ENCODE results near the gene PHKG2.

Gene PHKG2

GRCh38 chr16:30773826-30774225, 25.6 kb downstream of the PHKG2 start:
- no peak for DNase-seq (ENCODE audit: low read depth in 2 of 2, low spot score in 1 of 2)

DNA sequence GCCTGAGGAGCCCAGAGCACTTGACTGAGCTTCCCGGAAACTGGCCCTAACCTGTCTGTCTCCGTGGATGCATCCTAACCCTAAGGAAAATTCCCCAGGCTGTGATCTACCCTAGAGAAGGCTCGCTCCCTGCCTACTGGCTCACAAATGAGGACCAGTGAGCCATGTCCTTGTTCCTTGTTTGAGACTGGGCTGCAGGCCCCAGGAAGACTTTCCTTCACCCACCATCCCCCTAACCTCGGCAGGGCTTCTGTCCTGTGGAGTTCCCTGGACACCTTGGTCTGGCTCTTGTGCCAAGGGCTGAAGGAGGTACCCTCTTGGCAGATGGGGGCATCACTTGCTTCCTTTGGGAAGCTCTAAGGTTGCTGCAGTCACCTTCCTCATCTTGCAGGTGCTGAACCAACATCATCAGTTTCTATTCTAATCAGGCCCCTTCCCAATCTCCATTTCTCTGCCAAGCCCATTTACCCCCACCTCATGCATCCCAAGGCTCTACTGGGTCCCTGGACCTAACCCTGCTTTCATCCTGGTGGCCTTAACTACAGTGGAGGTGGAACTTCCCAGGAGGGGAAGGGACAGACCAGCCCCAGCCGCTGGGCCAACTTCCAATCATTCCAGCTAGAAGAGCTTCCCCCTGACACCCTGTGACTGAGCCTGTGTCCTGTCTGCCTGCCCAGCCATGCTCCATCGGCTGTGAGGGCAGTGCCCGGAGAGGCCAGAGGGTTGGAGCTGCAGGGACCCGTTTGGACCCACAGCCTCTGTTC, 26.3 kb downstream of the PHKG2 start:
- DNase-seq (ENCODE audit: low read depth in 2 of 2, low spot score in 1 of 2), result no peak

DNA sequence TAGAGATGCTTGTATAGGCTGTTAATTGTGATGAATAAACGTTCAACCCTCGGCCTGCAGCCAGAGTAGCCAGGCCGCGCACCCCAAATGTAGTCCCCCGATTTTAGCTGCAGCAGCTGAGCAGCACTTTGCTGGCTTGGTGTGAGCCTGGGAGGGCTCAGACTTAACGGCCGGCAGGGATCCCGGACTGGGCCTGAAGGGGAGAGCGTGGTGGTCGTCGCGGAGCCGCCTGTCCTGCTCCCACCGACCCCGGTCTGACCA, 26.8 kb downstream of the PHKG2 start:
- DNase-seq (ENCODE audit: low read depth in 2 of 2, low spot score in 1 of 2), result no peak

DNA sequence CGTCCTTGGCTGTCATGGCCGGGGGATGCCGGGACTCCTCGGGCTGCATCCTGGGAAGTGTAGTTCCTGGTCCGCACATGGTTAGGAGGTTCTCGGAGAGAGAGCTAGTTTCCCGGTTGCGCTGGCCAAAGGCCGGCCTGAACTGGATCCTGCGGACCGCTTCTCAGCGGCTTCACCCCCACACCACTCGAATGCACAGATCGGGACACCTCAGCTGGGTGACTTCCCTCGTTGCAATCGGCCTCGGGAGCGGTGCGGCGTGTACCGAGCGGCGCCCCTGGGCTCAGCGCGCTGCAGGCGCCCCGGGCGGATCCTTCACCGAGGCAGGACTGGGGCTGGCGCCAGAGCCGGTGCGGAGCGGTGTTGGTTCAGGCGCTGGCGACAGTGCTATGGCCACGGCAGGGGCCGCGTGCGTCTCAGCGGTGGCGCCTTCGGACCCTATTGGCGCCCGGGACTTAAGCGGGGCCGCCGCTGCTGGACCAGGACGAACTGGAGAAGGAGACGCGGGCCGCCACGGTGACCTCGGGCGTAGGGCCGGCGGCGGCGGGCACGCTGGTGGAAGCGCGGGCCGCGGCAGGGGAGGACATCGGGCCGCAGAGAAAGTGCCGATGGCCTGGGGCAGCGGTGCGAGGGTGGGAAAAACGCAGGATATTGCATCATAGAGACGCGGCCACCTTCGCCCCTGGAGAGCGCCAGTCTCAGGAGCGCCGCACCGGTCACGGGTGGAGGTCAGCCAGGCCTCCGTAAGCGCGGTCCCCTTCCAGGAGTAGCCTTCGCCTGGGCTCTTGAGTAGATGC, 27.4 kb downstream of the PHKG2 start:
- no peak for DNase-seq (ENCODE audit: low read depth in 2 of 2, low spot score in 1 of 2)

- no peak for DNase-seq (ENCODE audit: low read depth in 2 of 2, low spot score in 1 of 2)
Observed at GRCh38 chr16:30777591-30778297, 29.5 kb downstream of the PHKG2 start.

GRCh38 chr16:30778549-30779244, 30.5 kb downstream of the PHKG2 start:
- DNase-seq (ENCODE audit: low read depth in 2 of 2, low spot score in 1 of 2), result no peak

GRCh38 chr16:30779596-30779995, 31.4 kb downstream of the PHKG2 start:
- no peak for DNase-seq (ENCODE audit: low read depth in 2 of 2, low spot score in 1 of 2)

DNA sequence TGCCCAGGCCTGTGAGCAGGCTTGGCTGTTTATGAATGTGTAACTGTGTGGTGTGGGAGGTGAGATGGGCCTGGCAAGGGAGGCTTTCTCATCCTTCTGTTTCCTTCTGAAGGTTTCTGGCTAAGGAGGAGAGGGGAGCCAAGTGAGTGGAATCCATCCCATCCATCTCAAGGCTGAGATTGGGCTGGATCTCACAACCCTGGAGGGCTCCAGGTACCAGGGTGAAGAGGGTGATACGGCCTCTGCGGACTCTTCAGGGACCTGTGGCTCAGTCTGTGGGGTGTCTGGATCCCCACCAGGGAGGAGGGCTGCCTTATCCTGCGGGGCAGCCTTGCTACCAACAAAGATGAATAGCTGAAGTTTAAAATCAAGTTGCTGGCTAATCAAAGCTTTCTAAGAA, 31.8 kb downstream of the PHKG2 start:
- no peak for DNase-seq (ENCODE audit: low read depth in 2 of 2, low spot score in 1 of 2)

DNA sequence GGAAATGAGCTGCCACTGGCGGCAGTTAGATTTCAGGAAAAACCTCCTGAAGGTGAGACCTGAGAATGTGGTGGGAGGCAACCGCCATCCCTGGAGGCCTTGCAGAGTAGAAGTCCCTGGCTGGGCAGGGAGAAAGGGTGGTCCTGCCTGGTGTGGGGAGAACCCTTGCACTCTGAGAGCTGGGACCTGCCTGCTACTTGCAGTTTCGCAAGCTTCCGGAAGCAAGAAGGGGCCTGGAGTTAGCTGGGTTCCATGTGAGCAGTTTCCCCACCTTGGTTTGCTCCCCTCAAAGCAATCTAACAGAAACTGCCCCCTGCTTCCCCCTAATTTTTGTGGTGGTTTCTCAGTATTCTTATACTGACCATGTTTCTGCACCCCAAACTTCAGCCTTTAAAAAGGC, 32.3 kb downstream of the PHKG2 start:
- DNase-seq (ENCODE audit: low read depth in 2 of 2, low spot score in 1 of 2), result no peak

DNA sequence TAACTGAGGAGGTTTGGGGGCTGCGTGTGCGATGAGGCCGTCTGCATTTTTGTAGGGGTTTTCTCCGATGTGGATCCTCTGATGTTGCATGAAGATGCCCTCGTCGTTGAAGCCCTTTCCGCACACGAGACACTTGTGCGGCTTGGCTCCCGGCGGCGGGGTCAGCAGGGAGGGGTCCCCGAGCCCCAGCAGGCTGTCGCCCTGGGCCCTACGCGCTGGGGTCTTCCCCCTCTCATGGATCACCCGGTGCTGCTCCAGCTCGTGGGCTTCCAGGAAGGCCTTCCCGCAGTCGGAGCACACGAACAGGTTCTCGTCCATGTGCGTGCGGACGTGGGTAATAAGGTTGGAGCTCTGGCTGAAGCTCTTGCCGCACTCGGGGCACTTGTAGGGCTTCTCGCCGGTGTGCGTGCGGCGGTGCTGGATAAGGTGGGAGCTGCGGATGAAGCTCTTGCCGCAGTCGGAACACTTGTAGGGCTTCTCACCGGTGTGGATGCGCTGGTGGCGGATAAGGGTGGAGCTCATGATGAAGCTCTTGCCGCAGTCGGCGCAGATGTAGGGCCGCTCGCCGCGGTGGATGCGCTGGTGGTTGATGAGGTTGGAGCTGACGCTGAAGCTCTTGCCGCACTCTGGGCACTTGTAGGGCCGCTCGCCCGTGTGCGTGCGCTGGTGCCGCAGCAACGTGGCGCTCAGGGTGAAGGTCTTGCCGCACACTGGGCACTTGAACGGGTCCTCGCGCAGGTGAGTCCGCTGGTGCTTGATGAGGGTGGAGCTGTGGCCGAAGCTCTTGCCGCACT, 34.5 kb downstream of the PHKG2 start:
- DNase-seq (ENCODE audit: low read depth in 2 of 2, low spot score in 1 of 2), result no peak

DNA sequence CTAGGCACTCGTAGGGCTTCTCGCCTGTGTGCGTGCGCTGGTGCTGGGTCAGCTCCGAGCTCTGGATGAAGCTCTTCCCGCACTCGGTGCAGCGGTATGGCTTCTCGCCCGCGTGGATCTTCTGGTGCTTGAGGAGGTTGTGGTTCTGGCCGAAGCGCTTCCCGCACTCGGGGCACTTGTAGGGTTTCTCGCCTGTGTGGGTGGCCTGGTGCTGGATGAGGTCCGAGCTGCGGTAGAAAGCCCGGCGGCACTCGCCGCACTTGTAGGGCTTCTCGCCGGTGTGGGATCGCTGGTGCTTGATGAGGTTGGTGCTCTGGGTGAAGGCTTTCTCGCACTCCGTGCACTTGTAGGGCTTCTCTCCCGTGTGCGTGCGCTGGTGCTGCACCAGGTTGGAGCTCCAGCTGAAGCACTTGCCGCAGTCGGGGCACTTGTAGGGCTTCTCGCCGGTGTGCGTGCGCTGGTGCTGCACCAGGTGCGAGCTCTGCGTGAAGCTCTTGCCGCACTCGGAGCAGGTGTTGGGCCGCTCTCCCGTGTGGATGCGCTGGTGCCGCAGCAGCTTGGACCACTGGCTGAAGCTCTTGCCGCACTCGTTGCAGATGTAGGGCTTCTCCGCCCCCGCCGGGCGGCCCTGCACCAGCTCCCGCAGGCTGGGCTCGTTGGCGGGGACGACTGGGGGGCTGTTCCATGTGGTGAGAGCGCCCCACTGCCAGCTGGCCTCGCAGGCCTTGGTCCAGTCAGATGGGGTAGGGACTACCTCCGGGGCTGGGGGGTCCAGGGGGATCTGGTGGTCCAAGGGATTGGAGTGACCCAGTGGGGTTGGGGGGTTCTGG, 35.3 kb downstream of the PHKG2 start:
- no peak for DNase-seq (ENCODE audit: low read depth in 2 of 2, low spot score in 1 of 2)

- no peak for DNase-seq (ENCODE audit: low read depth in 2 of 2, low spot score in 1 of 2)
Observed at GRCh38 chr16:30784215-30784614, 36.0 kb downstream of the PHKG2 start.

DNA sequence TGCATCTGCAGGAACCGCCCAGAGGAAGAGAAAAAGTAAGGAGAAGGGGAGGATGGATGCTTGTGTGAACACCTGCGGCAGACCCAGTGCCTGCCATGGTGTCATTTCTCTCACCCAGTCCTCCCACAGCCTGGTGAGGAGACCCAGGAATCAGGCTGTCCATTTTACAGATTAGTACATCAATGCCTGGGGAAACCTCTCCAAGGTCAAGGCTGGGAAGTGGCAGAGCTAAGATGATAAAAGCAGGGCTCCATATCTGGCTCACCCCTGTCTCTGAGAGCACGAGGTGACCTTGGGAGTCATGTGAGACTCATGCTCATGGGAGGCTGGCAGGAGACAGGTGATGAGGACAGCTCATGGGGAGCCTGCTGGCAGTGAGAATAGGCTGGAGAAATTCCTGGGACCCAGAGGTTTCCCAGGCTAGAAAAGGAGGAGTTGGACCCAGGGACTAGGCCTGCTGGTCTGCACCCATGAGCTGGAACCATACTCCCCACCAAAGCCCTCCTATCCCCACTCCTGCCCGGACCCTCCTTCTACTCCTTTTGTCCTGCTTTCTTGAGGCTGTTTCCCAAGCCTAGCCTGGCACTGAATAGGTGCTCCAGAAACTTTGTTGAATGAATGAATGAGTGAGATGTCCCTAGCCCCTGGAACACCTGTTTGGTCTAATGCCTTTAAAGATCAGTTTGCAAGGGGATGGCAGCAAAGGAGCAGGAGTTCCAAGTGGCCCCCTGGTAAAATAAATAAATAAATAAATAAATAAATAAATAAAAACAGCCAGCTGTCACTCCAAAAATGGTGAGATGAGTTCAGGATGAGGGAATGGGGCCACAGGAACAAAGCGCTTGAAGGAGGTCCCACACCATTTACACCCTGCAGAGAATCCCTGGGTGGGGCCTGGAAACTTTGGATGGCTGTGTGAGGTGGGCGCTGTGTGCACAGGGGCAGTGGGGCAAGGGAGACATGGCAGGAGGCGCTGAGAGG, 37.2 kb downstream of the PHKG2 start:
- no peak for DNase-seq (ENCODE audit: low read depth in 2 of 2, low spot score in 1 of 2)

GRCh38 chr16:30786115-30786935, 38.1 kb downstream of the PHKG2 start:
- DNase-seq (ENCODE audit: low read depth in 2 of 2, low spot score in 1 of 2), result no peak

DNA sequence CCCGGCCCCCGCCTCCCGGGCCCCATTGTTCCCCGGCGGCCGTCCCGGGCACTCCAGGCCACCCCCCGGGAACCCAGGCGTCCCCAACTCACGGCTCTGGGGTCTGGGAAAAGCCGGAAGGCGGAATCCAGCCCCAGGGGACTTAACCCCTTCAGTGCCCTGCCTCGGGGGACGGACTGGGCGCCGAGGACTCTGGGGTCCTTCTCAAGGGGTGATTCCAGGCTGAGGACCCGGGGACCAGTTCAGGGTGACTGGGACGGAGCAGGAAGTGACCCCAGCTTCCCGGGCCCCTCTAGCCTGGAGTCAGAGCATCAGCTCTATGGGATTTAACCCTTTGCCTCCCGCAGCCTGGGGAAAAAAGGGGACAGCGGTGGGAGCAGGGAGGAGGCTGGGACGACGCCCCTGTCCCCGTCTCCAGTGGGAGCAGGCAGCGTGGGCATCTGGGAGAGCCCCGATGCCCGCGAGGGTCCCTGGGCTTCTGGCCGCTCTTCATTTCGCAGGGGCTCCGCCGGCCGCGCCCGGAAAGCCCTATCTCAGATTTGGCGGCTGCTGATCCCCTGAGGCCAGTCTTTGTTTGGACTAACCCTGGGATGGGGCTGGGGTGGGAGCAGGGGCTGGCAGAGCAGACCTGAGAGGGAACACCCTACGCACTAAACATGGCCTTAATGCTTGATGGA, 38.8 kb downstream of the PHKG2 start, which contains the start of gene ZNF629:
Gene ZNF629 (minus strand): TSS at position 270 of the 677 bp plus-strand sequence. CDS start 2,723 bp downstream, outside the sequence.
- no peak for DNase-seq (ENCODE audit: low read depth in 2 of 2, low spot score in 1 of 2)

GRCh38 chr16:30787613-30788378, 39.6 kb downstream of the PHKG2 start:
- no peak for DNase-seq (ENCODE audit: low read depth in 2 of 2, low spot score in 1 of 2)

Data from stimulated activated CD8-positive, alpha-beta memory T cell treated with anti-CD3 and anti-CD28 coated beads, Interleukin-4, amount 100 ng/mL, for 4 hours (primary cell).